Sigmoid colon (tissue), 7 donors: ENCODE measurements around the gene RPGR. TPM values are rescaled to one million over a fixed set of nuclear protein-coding genes. Genes with fewer than 3 reads are reported as not detected.
A peak's percentile ranks its signal among the peaks of the same experiment; 100 is the strongest.

Experiments used
- DNase-seq: peaks from one replicate; pipeline ENCODE4 v3.0.0-alpha.2; 2019
- H3K27ac ChIP-seq, 4 donors: fragments of 200-600 bp; sonication (generic); one replicate each; pipeline ENCODE4 v1.5.1; 2016 to 2019; ENCODE audit warnings: mild to moderate bottlenecking in 1 of 4
- H3K27me3 ChIP-seq, 3 donors: fragments of 200-600 bp; sonication (generic); one replicate each; pipeline ENCODE4 v1.5.1; 2019; ENCODE audit warnings: mild to moderate bottlenecking in 1 of 3
- H3K36me3 ChIP-seq, 4 donors: fragments of 200-600 bp; sonication (generic); one replicate each; pipeline ENCODE4 v1.5.1; 2016 to 2019
- H3K4me1 ChIP-seq, 4 donors: fragments of 200-600 bp; sonication (generic); one replicate each; pipeline ENCODE4 v1.5.1; 2017 to 2019
- H3K4me3 ChIP-seq, 4 donors: fragments of 200-600 bp; sonication (generic); one replicate each; pipeline ENCODE4 v1.5.1; 2017 to 2019; ENCODE audit warnings: mild to moderate bottlenecking in 2 of 4, moderate library complexity in 1 of 4
- H3K9me3 ChIP-seq, 4 donors: fragments of 200-600 bp in 3 of 4; sonication (generic) in 3 of 4; one replicate each; pipeline versions ENCODE4 v1.5.1 to v1.6.1; 2013 to 2019
- CTCF ChIP-seq, 4 experiments: fragments of 450-650 bp in 3 of 4; fragments of 200-600 bp in 1 of 4; IDR thresholded peaks; one replicate each; pipeline ENCODE4 v1.5.1; 2016 to 2019; ENCODE audit warnings: antibody characterized with exemption in 4 of 4, mild to moderate bottlenecking in 3 of 4, moderate library complexity in 2 of 4
- EP300 ChIP-seq, 4 donors: sonication (generic); formaldehyde crosslinking; IDR thresholded peaks; one replicate each; pipeline ENCODE4 v1.6.1; 2017; ENCODE audit warnings: antibody characterized with exemption in 4 of 4
- POLR2A ChIP-seq, 2 donors: fragments of 450-650 bp; IDR thresholded peaks; one replicate each; pipeline ENCODE4 v1.6.1; 2016; ENCODE audit warnings: antibody characterized with exemption in 2 of 2, mild to moderate bottlenecking in 2 of 2, moderate library complexity in 2 of 2
- POLR2AphosphoS5 ChIP-seq, 4 donors: sonication (generic); formaldehyde crosslinking; IDR thresholded peaks; one replicate each; pipeline ENCODE4 v1.6.1; 2017; ENCODE audit warnings: antibody characterized with exemption in 4 of 4
- WGBS, 2 donors: extraction: QIAGEN DNeasy Blood & Tissue Kit; methylation state at CpG; one replicate each; pipeline ENCODE4 v1.1.7; 2013; 5-methylcytosine and 5-hydroxymethylcytosine counted together
- intact Hi-C: fragments of 100-400 bp; cut with DNase I; formaldehyde crosslinking; loops from one replicate; pipeline ENCODE4 v1.15.1; 2023
- polyA plus RNA-seq, 3 donors: library from polyadenylated mRNA; stranded (reverse); fragments of 200-250 nt; gene quantifications; one replicate each; pipeline ENCODE4 v1.2.3, GENCODE V29; 2013
- total RNA-seq, 4 donors: library from RNA; depleted of rRNA; stranded (reverse); fragments of >200 nt; gene quantifications; one replicate each; pipeline ENCODE4 v1.1.0, GENCODE V29; 2016
- donor health status: healthy with polysubstance abuse.
- donor health status: Bipolar disorder and iron deficiency.
- donor health status: healthy.

Gene RPGR
- total and polyA plus RNA-seq, 7 donors: 3.7 to 41.8 (median 9.3) TPM

GRCh38 chrX:38271154-38271716 lies 56.1 kb downstream of the RPGR start:
- Histone ChIP-seq H3K27me3 (no peaks in the 10 kb centered on the region), H3K4me3 (no peak overlapping the region), H3K4me1 (no peaks in the 10 kb centered on the region), H3K9me3 (no peaks in the 10 kb centered on the region), H3K36me3 (no peaks in the 10 kb centered on the region), H3K27ac (no peak overlapping the region)
- intact Hi-C loops: no loop called here
- DNase-seq: no peak
- TF ChIP-seq POLR2A (IDR thresholded peaks at IDR 0.05) (no peak), CTCF (IDR thresholded peaks at IDR 0.05) (no peak), EP300 (IDR thresholded peaks at IDR 0.05) (no peak), POLR2AphosphoS5 (IDR thresholded peaks at IDR 0.05) (no peak)

DNA sequence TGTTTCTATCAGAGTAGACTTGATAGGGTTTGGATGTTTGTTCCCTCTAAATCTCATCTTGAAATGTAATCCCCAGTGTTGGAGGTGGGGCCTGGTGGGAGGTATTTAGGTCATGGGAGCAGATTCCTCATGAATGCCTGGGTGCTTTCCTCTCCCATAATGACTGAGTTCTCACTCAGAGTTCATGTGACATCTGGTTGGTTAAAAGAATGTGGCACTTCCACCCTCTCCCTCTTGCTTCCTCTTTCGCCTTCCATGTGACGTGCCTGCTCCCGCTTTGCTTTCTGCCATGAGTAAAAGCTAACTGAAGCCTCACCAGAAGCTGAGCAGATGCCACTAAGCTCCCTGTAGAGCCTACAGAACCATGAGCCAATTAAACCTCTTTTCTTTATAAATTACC lies 59.3 kb downstream of the RPGR start:
- no peak for DNase-seq
- H3K27me3 ChIP-seq: no peaks in the 10 kb centered on the region
- TF ChIP-seq EP300 (IDR thresholded peaks at IDR 0.05): no peak
- TF ChIP-seq CTCF (IDR thresholded peaks at IDR 0.05): no peak
- TF ChIP-seq POLR2AphosphoS5 (IDR thresholded peaks at IDR 0.05): no peak
- no peak for TF ChIP-seq POLR2A (IDR thresholded peaks at IDR 0.05)
- no peaks in the 10 kb centered on the region for H3K36me3 ChIP-seq
- no peak overlapping the region for H3K4me3 ChIP-seq
- no peak overlapping the region for H3K27ac ChIP-seq
- intact Hi-C loops: no loop called here
- WGBS, 2 donors: 93% methylated on average over 3 of the region's 3 CpGs
- peaks cover 0 to 8% (median 2%) of the 10 kb centered on the region in 4 donors for H3K4me1 ChIP-seq
- H3K9me3 ChIP-seq: no peaks in the 10 kb centered on the region

GRCh38 chrX:38262715-38263620 lies 64.3 kb downstream of the RPGR start:
- 84 to 87% methylated on average over 9 of the region's 9 CpGs for WGBS, 2 donors
- TF ChIP-seq POLR2AphosphoS5 (IDR thresholded peaks at IDR 0.05) (no peak), POLR2A (IDR thresholded peaks at IDR 0.05) (no peak), CTCF (IDR thresholded peaks at IDR 0.05) (no peak), EP300 (IDR thresholded peaks at IDR 0.05) (no peak)
- intact Hi-C loops: no loop called here
- H3K4me3 ChIP-seq: no peak overlapping the region
- DNase-seq: no peak
- peaks cover 0 to 8% (median 2%) of the 10 kb centered on the region in 4 donors for H3K4me1 ChIP-seq
- no peaks in the 10 kb centered on the region for H3K27me3 ChIP-seq
- H3K9me3 ChIP-seq: no peaks in the 10 kb centered on the region
- peak overlapping the region in 3 of 4 donors; percentile 12 to 53 (median 47) for H3K27ac ChIP-seq
- H3K36me3 ChIP-seq: no peaks in the 10 kb centered on the region

DNA sequence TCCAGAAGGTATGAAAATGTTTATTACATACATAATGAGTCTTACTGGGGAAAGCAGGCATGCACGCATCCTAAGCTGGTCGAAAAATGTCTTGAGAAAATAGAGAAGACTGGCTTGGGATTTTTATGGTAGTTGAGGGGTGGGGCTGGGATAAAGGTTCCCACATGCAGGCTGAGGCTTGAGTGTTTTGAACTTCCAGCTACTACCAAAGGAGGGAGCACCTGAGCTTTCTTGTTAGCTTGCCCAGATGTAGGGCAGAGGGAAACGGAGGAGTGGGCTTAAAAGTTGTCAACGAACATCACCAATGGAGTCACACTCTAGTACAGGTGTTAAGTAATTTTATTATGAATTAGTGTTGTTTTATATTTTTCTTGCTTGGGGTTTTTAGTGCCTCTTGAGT lies 67.1 kb downstream of the RPGR start:
- Histone ChIP-seq H3K27ac (no peak overlapping the region), H3K4me3 (no peak overlapping the region), H3K9me3 (no peaks in the 10 kb centered on the region), H3K27me3 (no peaks in the 10 kb centered on the region), H3K4me1 (peaks cover 0 to 8% (median 1%) of the 10 kb centered on the region in 4 donors), H3K36me3 (no peaks in the 10 kb centered on the region)
- TF ChIP-seq CTCF (IDR thresholded peaks at IDR 0.05) (no peak), POLR2A (IDR thresholded peaks at IDR 0.05) (no peak), POLR2AphosphoS5 (IDR thresholded peaks at IDR 0.05) (no peak), EP300 (IDR thresholded peaks at IDR 0.05) (no peak)
- intact Hi-C loops: no loop called here
- no peak for DNase-seq
- WGBS, 2 donors: 8 to 47% methylated on average over 4 of the region's 4 CpGs
